Measurements from ENCODE around the gene HTR3B. TPM values are rescaled to one million over a fixed set of nuclear protein-coding genes. Genes with fewer than 3 reads are reported as not detected.

The HTR3B gene
- total and polyA plus RNA-seq, 10 of the 15 experiments (the other 5 are each of a cell fraction or from before 2014, with no cell fraction given), result not detected

DNA sequence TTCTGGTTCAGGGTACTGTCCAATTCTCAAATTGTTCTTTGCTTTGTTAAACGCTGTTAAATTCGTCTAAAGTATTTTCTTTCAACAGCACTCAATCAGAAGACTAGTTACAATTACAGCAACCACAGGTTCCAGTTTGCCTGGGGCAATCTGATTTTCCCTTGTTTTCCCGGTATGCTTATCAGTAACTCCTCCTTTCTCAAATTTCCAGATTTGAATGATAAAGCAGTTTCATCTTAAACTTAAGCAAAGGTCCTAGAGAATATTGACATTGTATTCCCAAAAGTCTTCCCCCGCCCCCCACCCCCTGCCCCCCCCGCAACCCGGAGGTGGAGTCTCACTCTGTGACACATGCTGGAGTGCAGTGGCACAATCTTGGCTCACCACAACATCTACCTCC, 18.7 kb upstream of the HTR3B start:
- BruUV-seq (replicated peaks), result no TSS peak
- H3K36me3 ChIP-seq (ENCODE audit: control insufficient read depth in 2 of 2, insufficient read depth in 2 of 2, low read length in 1 of 2), result no peaks in the 10 kb centered on the region
- no peak overlapping the region for H3K4me2 ChIP-seq (ENCODE audit: control insufficient read depth, insufficient read depth)
- no peaks in the 10 kb centered on the region for H3K27me3 ChIP-seq (replicated peaks in 1 of 2; ENCODE audit: control insufficient read depth in 2 of 2, insufficient read depth in 2 of 2, low read length in 1 of 2)
- no peak for FAIRE-seq
- 53% methylated on average over 6 of the region's 6 CpGs for WGBS (ENCODE audit: insufficient coverage, insufficient replicate concordance, low lambda C conversion rate, missing lambda C conversion rate)
- no peak overlapping the region for H3K4me3 ChIP-seq
- H3K9me3 ChIP-seq (replicated peaks; ENCODE audit: control insufficient read depth, insufficient read depth, low read length), result no peaks in the 10 kb centered on the region
- H3K27ac ChIP-seq (ENCODE audit: control insufficient read depth, insufficient read depth), result no peak overlapping the region
- DNase-seq (ENCODE audit: low read depth, low spot score), result no peak
- in situ Hi-C loops (cut with MboI), result no loop called here
- ChIA-PET RAD21 (ENCODE audit: unreplicated experiment) (no interaction called here), CTCF (interaction anchor here (0.7 to 1.4 kb wide), 2 partner anchors 10 kb away, joined by 3 to 6 read pairs; no protein-coding TSS in a partner anchor), SMC1A (ENCODE audit: uncharacterized antibody, unreplicated experiment) (no interaction called here), POLR2A (no interaction called here)
- intact Hi-C loops (cut with micrococcal nuclease; ENCODE audit: unreplicated experiment), result no loop called here
- H3K4me1 ChIP-seq (ENCODE audit: control insufficient read depth, insufficient read depth, low read length), result no peaks in the 10 kb centered on the region
- ATAC-seq, result no peak
- no peaks in the 10 kb centered on the region for H4K20me1 ChIP-seq (ENCODE audit: control insufficient read depth, insufficient read depth)
- no peak overlapping the region for H3K9ac ChIP-seq (ENCODE audit: control insufficient read depth, insufficient read depth, low read length)
- no peaks in the 10 kb centered on the region for H3K79me2 ChIP-seq (ENCODE audit: control insufficient read depth, insufficient read depth, low read length)
- no peak for TF ChIP-seq EED (IDR thresholded peaks at IDR 0.05; ENCODE audit: low read depth)
- no peak for TF ChIP-seq EZH2 (IDR thresholded peaks at IDR 0.05; ENCODE audit: borderline replicate concordance, control insufficient read depth, low read depth, low read length)
- no peak for TF ChIP-seq KDM1A (IDR thresholded peaks at IDR 0.05; ENCODE audit: borderline replicate concordance)
- no peak for TF ChIP-seq SP1 (IDR thresholded peaks at IDR 0.05; ENCODE audit: low read depth, low read length)
- TF ChIP-seq CHD1 (IDR thresholded peaks at IDR 0.05; ENCODE audit: low read depth, low read length), result no peak
- TF ChIP-seq POLR2A (IDR thresholded peaks at IDR 0.05; ENCODE audit: low read depth, low read length), result no peak
- TF ChIP-seq NFYA (IDR thresholded peaks at IDR 0.05; ENCODE audit: borderline replicate concordance, low read depth, low read length), result no peak
- TF ChIP-seq, protein P1, sequence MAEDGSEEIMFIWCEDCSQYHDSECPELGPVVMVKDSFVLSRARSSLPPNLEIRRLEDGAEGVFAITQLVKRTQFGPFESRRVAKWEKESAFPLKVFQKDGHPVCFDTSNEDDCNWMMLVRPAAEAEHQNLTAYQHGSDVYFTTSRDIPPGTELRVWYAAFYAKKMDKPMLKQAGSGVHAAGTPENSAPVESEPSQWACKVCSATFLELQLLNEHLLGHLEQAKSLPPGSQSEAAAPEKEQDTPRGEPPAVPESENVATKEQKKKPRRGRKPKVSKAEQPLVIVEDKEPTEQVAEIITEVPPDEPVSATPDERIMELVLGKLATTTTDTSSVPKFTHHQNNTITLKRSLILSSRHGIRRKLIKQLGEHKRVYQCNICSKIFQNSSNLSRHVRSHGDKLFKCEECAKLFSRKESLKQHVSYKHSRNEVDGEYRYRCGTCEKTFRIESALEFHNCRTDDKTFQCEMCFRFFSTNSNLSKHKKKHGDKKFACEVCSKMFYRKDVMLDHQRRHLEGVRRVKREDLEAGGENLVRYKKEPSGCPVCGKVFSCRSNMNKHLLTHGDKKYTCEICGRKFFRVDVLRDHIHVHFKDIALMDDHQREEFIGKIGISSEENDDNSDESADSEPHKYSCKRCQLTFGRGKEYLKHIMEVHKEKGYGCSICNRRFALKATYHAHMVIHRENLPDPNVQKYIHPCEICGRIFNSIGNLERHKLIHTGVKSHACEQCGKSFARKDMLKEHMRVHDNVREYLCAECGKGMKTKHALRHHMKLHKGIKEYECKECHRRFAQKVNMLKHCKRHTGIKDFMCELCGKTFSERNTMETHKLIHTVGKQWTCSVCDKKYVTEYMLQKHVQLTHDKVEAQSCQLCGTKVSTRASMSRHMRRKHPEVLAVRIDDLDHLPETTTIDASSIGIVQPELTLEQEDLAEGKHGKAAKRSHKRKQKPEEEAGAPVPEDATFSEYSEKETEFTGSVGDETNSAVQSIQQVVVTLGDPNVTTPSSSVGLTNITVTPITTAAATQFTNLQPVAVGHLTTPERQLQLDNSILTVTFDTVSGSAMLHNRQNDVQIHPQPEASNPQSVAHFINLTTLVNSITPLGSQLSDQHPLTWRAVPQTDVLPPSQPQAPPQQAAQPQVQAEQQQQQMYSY (CRISPR knock-in tag; IDR thresholded peaks at IDR 0.05), result no peak
- TF ChIP-seq FOXK2 (IDR thresholded peaks at IDR 0.05), result no peak
- TF ChIP-seq, protein P2, sequence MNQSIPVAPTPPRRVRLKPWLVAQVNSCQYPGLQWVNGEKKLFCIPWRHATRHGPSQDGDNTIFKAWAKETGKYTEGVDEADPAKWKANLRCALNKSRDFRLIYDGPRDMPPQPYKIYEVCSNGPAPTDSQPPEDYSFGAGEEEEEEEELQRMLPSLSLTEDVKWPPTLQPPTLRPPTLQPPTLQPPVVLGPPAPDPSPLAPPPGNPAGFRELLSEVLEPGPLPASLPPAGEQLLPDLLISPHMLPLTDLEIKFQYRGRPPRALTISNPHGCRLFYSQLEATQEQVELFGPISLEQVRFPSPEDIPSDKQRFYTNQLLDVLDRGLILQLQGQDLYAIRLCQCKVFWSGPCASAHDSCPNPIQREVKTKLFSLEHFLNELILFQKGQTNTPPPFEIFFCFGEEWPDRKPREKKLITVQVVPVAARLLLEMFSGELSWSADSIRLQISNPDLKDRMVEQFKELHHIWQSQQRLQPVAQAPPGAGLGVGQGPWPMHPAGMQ (IDR thresholded peaks at IDR 0.05; ENCODE audit: borderline replicate concordance), result no peak
- TF ChIP-seq, protein P3, sequence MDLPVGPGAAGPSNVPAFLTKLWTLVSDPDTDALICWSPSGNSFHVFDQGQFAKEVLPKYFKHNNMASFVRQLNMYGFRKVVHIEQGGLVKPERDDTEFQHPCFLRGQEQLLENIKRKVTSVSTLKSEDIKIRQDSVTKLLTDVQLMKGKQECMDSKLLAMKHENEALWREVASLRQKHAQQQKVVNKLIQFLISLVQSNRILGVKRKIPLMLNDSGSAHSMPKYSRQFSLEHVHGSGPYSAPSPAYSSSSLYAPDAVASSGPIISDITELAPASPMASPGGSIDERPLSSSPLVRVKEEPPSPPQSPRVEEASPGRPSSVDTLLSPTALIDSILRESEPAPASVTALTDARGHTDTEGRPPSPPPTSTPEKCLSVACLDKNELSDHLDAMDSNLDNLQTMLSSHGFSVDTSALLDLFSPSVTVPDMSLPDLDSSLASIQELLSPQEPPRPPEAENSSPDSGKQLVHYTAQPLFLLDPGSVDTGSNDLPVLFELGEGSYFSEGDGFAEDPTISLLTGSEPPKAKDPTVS (IDR thresholded peaks at IDR 0.05; ENCODE audit: low read depth, low read length), result no peak
- TF ChIP-seq CHD4 (IDR thresholded peaks at IDR 0.05), result no peak
- TF ChIP-seq RELA (IDR thresholded peaks at IDR 0.05; ENCODE audit: borderline replicate concordance, partially characterized antibody), result no peak
- no peak for TF ChIP-seq KAT2A (conservative IDR thresholded peaks at IDR 0.05; ENCODE audit: control insufficient read depth, low read depth, low read length)
- no peak overlapping the region for H2AFZ ChIP-seq (ENCODE audit: control insufficient read depth, low read depth, low read length)

All from GM12878 (cell line).